CD14-positive monocyte (primary cell): ENCODE results near the gene NDUFB10. TPM values are rescaled to one million over a fixed set of nuclear protein-coding genes. Genes with fewer than 3 reads are reported as not detected.

Experiments
- DNase-seq, 3 donors: peaks; one replicate each; pipeline ENCODE4 v3.0.0-alpha.2; 2011 to 2022
- H2AFZ ChIP-seq: 2 replicates; pipeline ENCODE4 v1.6.0; 2012; ENCODE audit warnings: mild to moderate bottlenecking, low read depth, low read length, inconsistent platforms; ENCODE audit not compliant: insufficient read depth, poor library complexity, severe bottlenecking
- H3K27ac ChIP-seq, 2 donors: 1 replicate in 1 of 2; 2 replicates in 1 of 2; pipeline ENCODE4 v1.5.1; 2012 to 2013; ENCODE audit warnings: low read length in 2 of 2, control low read depth in 1 of 2, inconsistent platforms in 1 of 2, low read depth in 1 of 2, mild to moderate bottlenecking in 1 of 2
- H3K27me3 ChIP-seq, 2 donors: one replicate each; pipeline versions ENCODE4 v1.6.0 to v1.6.1; 2011 to 2013; ENCODE audit warnings: low read length in 2 of 2; ENCODE audit not compliant: control insufficient read depth in 2 of 2, insufficient read depth in 2 of 2
- H3K36me3 ChIP-seq, 2 donors: replicated peaks in 1 of 2; 1 replicate in 1 of 2; 2 replicates in 1 of 2; pipeline versions ENCODE4 v1.5.1 to v1.6.1; 2012 to 2013; ENCODE audit warnings: low read length in 2 of 2, control low read depth in 1 of 2, inconsistent platforms in 1 of 2, mild to moderate bottlenecking in 1 of 2; ENCODE audit not compliant: insufficient read depth in 2 of 2, control insufficient read depth in 1 of 2
- H3K4me1 ChIP-seq, 2 donors: 1 replicate in 1 of 2; 2 replicates in 1 of 2; pipeline versions ENCODE4 v1.5.1 to v1.6.1; 2012 to 2013; ENCODE audit warnings: low read length in 2 of 2, control low read depth in 1 of 2, inconsistent platforms in 1 of 2, mild to moderate bottlenecking in 1 of 2, moderate library complexity in 1 of 2; ENCODE audit not compliant: insufficient read depth in 2 of 2, control insufficient read depth in 1 of 2
- H3K4me2 ChIP-seq: replicated peaks from 2 replicates; pipeline ENCODE3; 2012; ENCODE audit warnings: low read length, moderate library complexity, mild to moderate bottlenecking; ENCODE audit not compliant: poor library complexity, severe bottlenecking; ENCODE audit errors: extremely low read depth
- H3K4me3 ChIP-seq, 3 experiments: fragments of 200-600 bp in 1 of 3; sonication (generic) in 1 of 3; replicated peaks in 1 of 3; 1 replicate in 2 of 3; 2 replicates in 1 of 3; pipeline ENCODE4 v1.5.1; 2011 to 2013; ENCODE audit warnings: low read length in 3 of 3, mild to moderate bottlenecking in 3 of 3, control low read depth in 2 of 3, low read depth in 2 of 3, inconsistent platforms in 1 of 3, moderate library complexity in 1 of 3
- H3K79me2 ChIP-seq: 2 replicates; pipeline ENCODE4 v1.6.0; 2012; ENCODE audit warnings: mild to moderate bottlenecking, control low read depth, inconsistent platforms, low read length, moderate library complexity; ENCODE audit not compliant: insufficient read depth
- H3K9ac ChIP-seq: 2 replicates; pipeline ENCODE4 v1.6.0; 2017; ENCODE audit warnings: low read length, mild to moderate bottlenecking; ENCODE audit not compliant: insufficient read depth, poor library complexity, severe bottlenecking
- H3K9me3 ChIP-seq, 2 donors: replicated peaks in 1 of 2; 1 replicate in 1 of 2; 2 replicates in 1 of 2; pipeline versions ENCODE4 v1.5.1 to v1.6.1; 2012 to 2013; ENCODE audit warnings: low read length in 2 of 2, control low read depth in 1 of 2; ENCODE audit not compliant: control insufficient read depth in 1 of 2, insufficient read depth in 1 of 2
- H4K20me1 ChIP-seq: 2 replicates; pipeline ENCODE4 v1.6.0; 2012; ENCODE audit warnings: mild to moderate bottlenecking, low read length, control low read depth, moderate library complexity; ENCODE audit not compliant: insufficient read depth
- H3K27ac Mint-ChIP-seq, 7 donors: one replicate each; pipeline ENCODE4 v1.8.0; 2020; ENCODE audit warnings: mild to moderate bottlenecking in 7 of 7, mixed read lengths in 7 of 7, moderate library complexity in 6 of 7, inconsistent platforms in 2 of 7
- H3K27me3 Mint-ChIP-seq, 3 donors: one replicate each; pipeline ENCODE4 v1.8.0; 2021 to 2022; ENCODE audit warnings: low read depth in 3 of 3, mild to moderate bottlenecking in 3 of 3, mixed read lengths in 3 of 3, moderate library complexity in 3 of 3, inconsistent platforms in 1 of 3
- H3K36me3 Mint-ChIP-seq, 2 donors: one replicate each; pipeline ENCODE4 v1.8.0; 2020; ENCODE audit warnings: mixed read lengths in 2 of 2, inconsistent platforms in 1 of 2, mild to moderate bottlenecking in 1 of 2
- H3K4me1 Mint-ChIP-seq: one replicate; pipeline ENCODE4 v1.8.0; 2020; ENCODE audit warnings: mild to moderate bottlenecking, mixed read lengths
- H3K4me3 Mint-ChIP-seq, 2 donors: one replicate each; pipeline ENCODE4 v1.8.0; 2020; ENCODE audit warnings: mild to moderate bottlenecking in 2 of 2, mixed read lengths in 2 of 2, moderate library complexity in 1 of 2
- H3K9me3 Mint-ChIP-seq, 7 donors: one replicate each; pipeline ENCODE4 v1.8.0; 2020 to 2022; ENCODE audit warnings: mixed read lengths in 7 of 7, mild to moderate bottlenecking in 6 of 7, moderate library complexity in 6 of 7, inconsistent platforms in 2 of 7
- CTCF ChIP-seq: fragments of 200-600 bp; IDR thresholded peaks from one replicate; pipeline ENCODE4 v1.8.0; 2022; ENCODE audit warnings: antibody characterized with exemption, mild to moderate bottlenecking
- WGBS: methylation state at CpG from one replicate; pipeline ENCODE4 v1.1.5; 2013; ENCODE audit warnings: missing lambda C conversion rate; ENCODE audit not compliant: insufficient coverage; 5-methylcytosine and 5-hydroxymethylcytosine counted together
- intact Hi-C, 2 donors: fragments of 100-400 bp; cut with micrococcal nuclease; formaldehyde crosslinking; loops; one replicate each; pipeline versions ENCODE4 v1.15.0 to v1.15.1; 2023
- polyA plus RNA-seq, 3 donors: library from polyadenylated mRNA; depleted of rRNA in 1 of 3; unstranded in 2 of 3; stranded (reverse) in 1 of 3; fragments of 300-500 nt in 2 of 3; fragments of >200 nt in 1 of 3; fragmentation: Illumina TruSeq in 2 of 3; gene quantifications; 1 replicate in 2 of 3; 2 replicates in 1 of 3; pipeline ENCODE4 v1.2.3, GENCODE V29; 2012 to 2021

Gene NDUFB10
- polyA plus RNA-seq, 3 donors = 121 to 215 (median 186) TPM

- Mint-ChIP-seq H3K27ac (no peak overlapping the region), H3K36me3 (peaks cover 41 to 48% of the 10 kb centered on the region in 2 donors), H3K4me3 (no peak overlapping the region), H3K4me1 (peaks cover 21% of the 10 kb centered on the region), H3K9me3 (peaks cover 0 to 3% (median 0%) of the 10 kb centered on the region in 7 donors), H3K27me3 (peaks cover 6 to 19% (median 9%) of the 10 kb centered on the region in 3 donors)
- Histone ChIP-seq H4K20me1 (peaks cover 4% of the 10 kb centered on the region), H2AFZ (no peak overlapping the region), H3K27me3 (peaks cover 1 to 9% of the 10 kb centered on the region in 2 donors), H3K4me1 (peaks cover 18 to 20% of the 10 kb centered on the region in 2 donors), H3K79me2 (peaks cover 11% of the 10 kb centered on the region), H3K9ac (no peak overlapping the region), H3K4me2 (no peak overlapping the region), H3K27ac (no peak overlapping the region), H3K9me3 (no peaks in the 10 kb centered on the region), H3K36me3 (peaks cover 45 to 47% of the 10 kb centered on the region in 2 donors), H3K4me3 (no peak overlapping the region)
- 98% methylated on average over 23 of the region's 42 CpGs for WGBS
- TF ChIP-seq CTCF = no peak
- intact Hi-C loops = no loop called here
- no peak for DNase-seq
Observed at GRCh38 chr16:1974157-1975070, 15.1 kb downstream of the NDUFB10 start.

GRCh38 chr16:1975432-1976215, 16.3 kb downstream of the NDUFB10 start:
- Histone ChIP-seq H3K27me3 (peaks cover 10 to 21% of the 10 kb centered on the region in 2 donors), H3K4me1 (peaks cover 17 to 20% of the 10 kb centered on the region in 2 donors), H3K9ac (no peak overlapping the region), H3K4me2 (no peak overlapping the region), H4K20me1 (peaks cover 4% of the 10 kb centered on the region), H3K4me3 (no peak overlapping the region), H2AFZ (no peak overlapping the region), H3K27ac (no peak overlapping the region), H3K36me3 (peaks cover 45 to 47% of the 10 kb centered on the region in 2 donors), H3K79me2 (peaks cover 11% of the 10 kb centered on the region), H3K9me3 (no peaks in the 10 kb centered on the region)
- TF ChIP-seq CTCF = no peak
- no peak for DNase-seq
- intact Hi-C loops = no loop called here
- H3K27me3 Mint-ChIP-seq = peaks cover 18 to 31% (median 21%) of the 10 kb centered on the region in 3 donors
- H3K9me3 Mint-ChIP-seq = peaks cover 0 to 3% (median 0%) of the 10 kb centered on the region in 7 donors
- no peak overlapping the region for H3K27ac Mint-ChIP-seq
- no peak overlapping the region for H3K4me3 Mint-ChIP-seq
- H3K36me3 Mint-ChIP-seq = peaks cover 41 to 48% of the 10 kb centered on the region in 2 donors
- 96% methylated on average over 23 of the region's 33 CpGs for WGBS
- peaks cover 21% of the 10 kb centered on the region for H3K4me1 Mint-ChIP-seq
